SU-DHL-6 (cell line): ENCODE results near the gene USO1.

Source experiments
- H2AFZ ChIP-seq: fragments of 200-600 bp; sonication (generic); 2 replicates; pipeline ENCODE4 v1.6.1; 2014; ENCODE audit warnings: low read depth, mild to moderate bottlenecking, moderate library complexity, mixed read lengths, antibody characterized with exemption, low read length; ENCODE audit not compliant: severe bottlenecking
- H3F3A ChIP-seq: fragments of 200-600 bp; shearing (Covaris generic); 2 replicates; pipeline ENCODE4 v1.6.0; 2016; ENCODE audit warnings: antibody characterized with exemption, mild to moderate bottlenecking; ENCODE audit not compliant: insufficient read depth
- H3K27ac ChIP-seq: fragments of 200-600 bp; sonication (generic); 2 replicates; pipeline ENCODE4 v1.5.1; 2016; ENCODE audit warnings: low read depth, mild to moderate bottlenecking, low read length, moderate library complexity, mixed read lengths
- H3K27me3 ChIP-seq: fragments of 200-600 bp; sonication (generic), shearing (Covaris generic); 2 replicates; pipeline ENCODE4 v1.6.0; 2014; ENCODE audit warnings: mild to moderate bottlenecking, low read length
- H3K36me3 ChIP-seq: fragments of 200-600 bp; sonication (generic); 2 replicates; pipeline ENCODE4 v1.6.1; 2014; ENCODE audit warnings: mild to moderate bottlenecking, low read length, mixed read lengths
- H3K4me2 ChIP-seq: fragments of 300-600, 200-600 bp; shearing (Covaris generic), sonication (generic); 2 replicates; pipeline ENCODE4 v1.6.0; 2014; ENCODE audit warnings: low read length, low read depth, mild to moderate bottlenecking; ENCODE audit not compliant: poor library complexity, severe bottlenecking
- H3K4me3 ChIP-seq: fragments of 200-600 bp; sonication (generic); 2 replicates; pipeline ENCODE4 v1.5.1; 2014; ENCODE audit warnings: antibody characterized with exemption, low read length, mild to moderate bottlenecking, mixed read lengths; ENCODE audit not compliant: insufficient read depth, poor library complexity, severe bottlenecking
- H3K79me2 ChIP-seq: fragments of 200-600 bp; sonication (generic); 2 replicates; pipeline ENCODE4 v1.6.1; 2014; ENCODE audit warnings: mild to moderate bottlenecking, low read length, moderate library complexity; ENCODE audit not compliant: insufficient read depth
- H3K9ac ChIP-seq: fragments of 200-600 bp; sonication (generic); 2 replicates; pipeline ENCODE4 v1.7.0; 2014; ENCODE audit warnings: mild to moderate bottlenecking, low read length
- H3K9me2 ChIP-seq: fragments of 200-600 bp; sonication (generic); replicated peaks from 2 replicates; pipeline ENCODE4 v1.6.1; 2014; ENCODE audit warnings: low read length; ENCODE audit not compliant: insufficient read depth
- H3K9me3 ChIP-seq: fragments of 200-600 bp; sonication (generic); 2 replicates; pipeline ENCODE4 v1.6.1; 2014; ENCODE audit warnings: low read length, mixed read lengths; ENCODE audit not compliant: insufficient read depth
- H4K20me1 ChIP-seq: fragments of 200-600 bp; sonication (generic); 2 replicates; pipeline ENCODE4 v1.6.1; 2014; ENCODE audit warnings: low read depth, mild to moderate bottlenecking, antibody characterized with exemption, low read length, moderate library complexity, mixed read lengths
- EZH2phosphoT487 ChIP-seq: fragments of 200-600 bp; sonication (generic), shearing (Covaris generic); conservative IDR thresholded peaks from 2 replicates; pipeline ENCODE4 v1.6.1; 2018; ENCODE audit warnings: mild to moderate bottlenecking, antibody characterized with exemption, low read length, moderate library complexity, mixed read lengths
- TF ChIP-seq, protein P1 (sequence below): fragments of 200-600 bp; sonication (generic); IDR thresholded peaks from one replicate; pipeline ENCODE4 v1.5.1; 2017; ENCODE audit warnings: antibody characterized with exemption, mild to moderate bottlenecking, low read length, moderate library complexity; ENCODE audit not compliant: insufficient read depth, poor library complexity, severe bottlenecking

USO1 gene

DNA sequence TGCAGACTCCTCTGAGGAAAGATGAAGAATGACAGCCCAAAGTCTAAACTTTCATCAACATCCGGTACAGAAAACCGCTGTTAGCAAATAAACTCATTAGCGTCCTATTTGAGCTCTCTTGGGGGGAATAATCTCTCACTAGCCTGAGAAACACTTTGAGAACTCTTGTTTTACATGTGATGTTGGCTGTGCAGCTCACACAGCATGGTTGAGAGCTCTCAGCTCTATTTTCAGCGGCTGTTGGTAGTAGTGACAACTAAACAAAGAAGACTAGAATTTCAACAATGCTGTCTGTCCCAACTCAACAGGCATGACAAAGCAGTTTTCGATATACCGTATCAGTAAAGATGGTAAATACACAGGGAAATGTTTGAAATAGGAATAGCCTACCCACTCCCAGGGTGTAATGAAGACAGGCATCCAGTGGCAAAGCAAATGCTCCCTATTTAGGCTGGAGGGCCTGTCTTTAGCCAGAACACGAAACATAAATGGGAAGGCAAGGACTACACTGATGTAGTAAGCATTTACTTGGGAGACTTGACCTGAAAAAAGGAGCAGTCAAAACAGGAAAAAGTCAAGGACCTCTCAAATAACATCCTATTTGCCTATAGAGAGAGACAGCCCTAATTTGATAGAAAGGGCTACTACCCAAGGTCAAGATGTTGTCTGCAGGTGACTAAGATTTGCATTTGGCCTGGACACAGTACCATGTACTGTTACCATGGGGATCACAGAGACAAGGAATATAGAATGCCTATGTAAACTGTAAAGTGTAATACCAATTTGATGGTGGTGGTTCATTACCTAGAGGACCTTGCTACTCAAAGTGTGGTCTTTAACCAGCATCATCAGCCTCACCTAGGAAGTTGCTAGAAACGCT lies 117.5 kb downstream of the USO1 start:
- no peaks in the 10 kb centered on the region for H3K36me3 ChIP-seq
- H3F3A ChIP-seq, result no peaks in the 10 kb centered on the region
- H3K9me2 ChIP-seq, result no peaks in the 10 kb centered on the region
- no peak overlapping the region for H3K4me2 ChIP-seq
- H3K79me2 ChIP-seq, result no peaks in the 10 kb centered on the region
- no peak overlapping the region for H2AFZ ChIP-seq
- H4K20me1 ChIP-seq, result no peaks in the 10 kb centered on the region
- H3K9ac ChIP-seq, result no peak overlapping the region
- no peak overlapping the region for H3K27ac ChIP-seq
- no peaks in the 10 kb centered on the region for H3K9me3 ChIP-seq
- TF ChIP-seq EZH2phosphoT487, result no peak
- TF ChIP-seq, protein P1, sequence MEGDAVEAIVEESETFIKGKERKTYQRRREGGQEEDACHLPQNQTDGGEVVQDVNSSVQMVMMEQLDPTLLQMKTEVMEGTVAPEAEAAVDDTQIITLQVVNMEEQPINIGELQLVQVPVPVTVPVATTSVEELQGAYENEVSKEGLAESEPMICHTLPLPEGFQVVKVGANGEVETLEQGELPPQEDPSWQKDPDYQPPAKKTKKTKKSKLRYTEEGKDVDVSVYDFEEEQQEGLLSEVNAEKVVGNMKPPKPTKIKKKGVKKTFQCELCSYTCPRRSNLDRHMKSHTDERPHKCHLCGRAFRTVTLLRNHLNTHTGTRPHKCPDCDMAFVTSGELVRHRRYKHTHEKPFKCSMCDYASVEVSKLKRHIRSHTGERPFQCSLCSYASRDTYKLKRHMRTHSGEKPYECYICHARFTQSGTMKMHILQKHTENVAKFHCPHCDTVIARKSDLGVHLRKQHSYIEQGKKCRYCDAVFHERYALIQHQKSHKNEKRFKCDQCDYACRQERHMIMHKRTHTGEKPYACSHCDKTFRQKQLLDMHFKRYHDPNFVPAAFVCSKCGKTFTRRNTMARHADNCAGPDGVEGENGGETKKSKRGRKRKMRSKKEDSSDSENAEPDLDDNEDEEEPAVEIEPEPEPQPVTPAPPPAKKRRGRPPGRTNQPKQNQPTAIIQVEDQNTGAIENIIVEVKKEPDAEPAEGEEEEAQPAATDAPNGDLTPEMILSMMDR, result no peak
- no peaks in the 10 kb centered on the region for H3K27me3 ChIP-seq
- H3K4me3 ChIP-seq, result no peak overlapping the region

DNA sequence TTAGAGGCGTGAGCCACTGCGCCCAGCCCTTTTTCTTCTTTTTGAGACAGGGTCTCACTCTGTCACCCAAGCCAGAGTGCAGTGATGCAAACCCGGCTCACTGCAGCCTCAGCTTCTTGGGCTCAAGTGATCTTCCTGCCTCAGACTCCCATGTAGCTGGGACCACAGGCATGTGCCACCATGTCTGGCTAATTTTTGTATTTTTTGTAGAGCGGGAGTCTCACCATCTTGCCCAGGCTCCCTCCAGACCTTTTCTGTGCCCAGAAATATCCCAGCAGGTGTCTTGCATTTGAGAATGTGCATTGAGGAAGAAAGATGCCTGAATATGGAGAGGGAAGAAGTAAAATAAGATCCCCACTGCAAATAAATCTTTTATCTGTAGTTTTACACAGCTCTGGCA lies 119.2 kb downstream of the USO1 start:
- Histone ChIP-seq H3K4me3 (no peak overlapping the region), H2AFZ (no peak overlapping the region), H3K27me3 (no peaks in the 10 kb centered on the region), H3K9me2 (no peaks in the 10 kb centered on the region), H4K20me1 (no peaks in the 10 kb centered on the region), H3K9ac (no peak overlapping the region), H3K27ac (no peak overlapping the region), H3F3A (no peaks in the 10 kb centered on the region), H3K79me2 (no peaks in the 10 kb centered on the region), H3K36me3 (no peaks in the 10 kb centered on the region), H3K4me2 (no peak overlapping the region), H3K9me3 (no peaks in the 10 kb centered on the region)
- TF ChIP-seq EZH2phosphoT487, result no peak
- TF ChIP-seq, protein P1, result no peak

DNA sequence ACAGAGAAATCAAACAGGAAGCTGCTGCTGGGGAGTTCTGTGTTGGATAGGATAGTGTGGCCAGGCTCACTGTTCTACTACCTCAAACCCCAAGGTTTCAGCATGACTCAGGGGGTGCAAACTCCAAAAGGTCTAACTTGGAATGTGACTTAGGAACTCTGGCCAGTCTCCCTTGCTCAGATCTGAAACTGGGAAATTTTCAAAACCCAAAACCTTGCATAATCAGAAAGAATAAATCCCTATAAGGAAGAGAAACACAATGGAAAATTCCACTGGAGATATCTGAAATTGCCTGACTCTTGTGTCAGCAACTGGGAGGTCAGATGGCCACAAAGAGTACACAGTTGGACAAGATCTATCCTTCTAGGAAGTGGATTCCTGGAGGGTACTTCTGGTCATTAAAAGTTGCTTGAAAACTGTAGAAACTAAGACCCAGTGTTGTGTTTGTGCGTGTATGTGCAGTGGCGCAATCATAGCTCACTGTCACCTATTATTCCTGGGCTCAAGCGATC lies 119.8 kb downstream of the USO1 start:
- H3K79me2 ChIP-seq, result no peaks in the 10 kb centered on the region
- H4K20me1 ChIP-seq, result no peaks in the 10 kb centered on the region
- no peak overlapping the region for H2AFZ ChIP-seq
- no peaks in the 10 kb centered on the region for H3K9me2 ChIP-seq
- no peak overlapping the region for H3K9ac ChIP-seq
- no peaks in the 10 kb centered on the region for H3K36me3 ChIP-seq
- TF ChIP-seq, protein P1, result no peak
- TF ChIP-seq EZH2phosphoT487, result no peak
- H3K9me3 ChIP-seq, result no peaks in the 10 kb centered on the region
- no peak overlapping the region for H3K4me3 ChIP-seq
- no peaks in the 10 kb centered on the region for H3K27me3 ChIP-seq
- H3K27ac ChIP-seq, result no peak overlapping the region
- H3F3A ChIP-seq, result no peaks in the 10 kb centered on the region
- no peak overlapping the region for H3K4me2 ChIP-seq
